Smooth muscle cell (in vitro differentiated cells): ENCODE results near the gene ZNF606. TPM values are rescaled to one million over a fixed set of nuclear protein-coding genes. Genes with fewer than 3 reads are reported as not detected.

ENCODE experiments used
- DNase-seq: peaks from one replicate; lab custom pipeline; 2025; ENCODE audit not compliant: unreplicated experiment; lab: John Stamatoyannopoulos, UW
- H2AFZ ChIP-seq: fragments of 200-600 bp; sonication (generic); 2 replicates; pipeline ENCODE4 v1.6.0; 2016; ENCODE audit warnings: antibody characterized with exemption, low read depth, mild to moderate bottlenecking
- H3F3A ChIP-seq: fragments of 200-600 bp; sonication (generic); 2 replicates; pipeline ENCODE4 v1.6.0; 2017; ENCODE audit warnings: antibody characterized with exemption, low read depth
- H3K27ac ChIP-seq: fragments of 200-600 bp; sonication (generic); 2 replicates; pipeline ENCODE4 v1.5.1; 2016; ENCODE audit warnings: low read depth, mild to moderate bottlenecking
- H3K27me3 ChIP-seq: fragments of 200-600 bp; sonication (generic); 2 replicates; pipeline ENCODE4 v1.6.1; 2016; ENCODE audit warnings: low read depth, mild to moderate bottlenecking
- H3K36me3 ChIP-seq: fragments of 200-600 bp; sonication (generic); 2 replicates; pipeline ENCODE4 v1.5.1; 2016; ENCODE audit warnings: low read depth
- H3K4me1 ChIP-seq: fragments of 200-600 bp; sonication (generic); 2 replicates; pipeline ENCODE4 v1.5.1; 2016; ENCODE audit warnings: low read depth
- H3K4me2 ChIP-seq: fragments of 200-600 bp; sonication (generic); 2 replicates; pipeline ENCODE4 v1.6.0; 2016; ENCODE audit warnings: mild to moderate bottlenecking
- H3K4me3 ChIP-seq: fragments of 200-600 bp; sonication (generic); 2 replicates; pipeline ENCODE4 v1.5.1; 2016; ENCODE audit warnings: mild to moderate bottlenecking
- H3K79me2 ChIP-seq: fragments of 200-600 bp; sonication (generic); 2 replicates; pipeline ENCODE4 v1.6.0; 2016; ENCODE audit warnings: low read depth, mild to moderate bottlenecking
- H3K9ac ChIP-seq: fragments of 200-600 bp; sonication (generic); 2 replicates; pipeline ENCODE4 v1.6.0; 2016; ENCODE audit warnings: low read depth
- H3K9me3 ChIP-seq: fragments of 200-600 bp; sonication (generic); replicated peaks from 2 replicates; pipeline ENCODE4 v1.5.1; 2016; ENCODE audit warnings: low read depth
- H4K20me1 ChIP-seq: fragments of 200-600 bp; sonication (generic); 2 replicates; pipeline ENCODE4 v1.6.0; 2016; ENCODE audit warnings: low read depth
- WGBS: methylation state at CpG from one replicate; pipeline ENCODE4 v1.1.7; 2016; ENCODE audit warnings: low lambda C conversion rate; 5-methylcytosine and 5-hydroxymethylcytosine counted together
- polyA plus RNA-seq: library from polyadenylated mRNA; unstranded; fragments of >200 nt; fragmentation: Nextera tagmentation; extraction: Ambion mirVana; gene quantifications from 2 replicates; pipeline ENCODE4 v1.2.1, GENCODE V29; 2016
- total RNA-seq: library from RNA; depleted of rRNA; stranded (reverse); fragments of >200 nt; gene quantifications from 2 replicates; pipeline ENCODE4 v1.2.3, GENCODE V29; 2014
- TF ChIP-seq, protein P1 (sequence below): fragments of 200-600 bp; sonication (generic); IDR thresholded peaks from 2 replicates; pipeline ENCODE4 v1.5.1; 2017; ENCODE audit warnings: borderline replicate concordance, mild to moderate bottlenecking, antibody characterized with exemption; ENCODE audit not compliant: insufficient read depth, poor library complexity, severe bottlenecking

The ZNF606 gene
- total and polyA plus RNA-seq, 2 experiments from 2014 or later = 5.2 to 18.6 TPM

DNA sequence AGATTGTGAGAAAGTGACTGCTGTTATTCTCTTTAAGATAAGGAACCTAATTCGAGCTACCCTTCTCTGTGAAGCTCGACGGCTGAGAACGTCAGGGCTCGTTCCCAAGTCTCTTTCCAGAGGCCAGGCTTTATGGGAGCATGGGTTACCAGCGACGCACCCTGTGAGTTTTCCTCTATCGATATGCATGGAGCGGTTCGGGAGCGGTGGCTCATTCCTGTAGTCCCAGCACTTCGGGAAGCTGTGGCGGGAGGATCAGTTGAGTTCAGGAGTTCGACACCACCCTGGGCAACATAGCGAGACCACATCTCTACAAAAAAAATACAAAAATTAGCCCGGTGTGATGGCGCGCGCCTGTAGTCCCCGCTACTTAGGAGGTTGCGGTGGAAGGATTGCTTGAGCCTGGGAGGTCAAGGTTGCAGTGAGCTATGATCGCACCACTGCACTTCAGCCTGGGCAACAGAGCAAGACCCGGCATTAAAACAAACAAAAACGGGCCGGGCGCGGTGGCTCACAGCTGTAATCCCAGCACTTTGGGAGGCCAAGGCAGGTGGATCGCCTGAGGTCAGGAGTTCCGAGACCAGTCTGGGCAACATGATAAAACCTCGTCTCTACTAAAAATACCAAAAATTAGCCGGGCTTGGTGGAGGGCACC, 681 bp upstream of the ZNF606 start:
- no peaks in the 10 kb centered on the region for H3K27me3 ChIP-seq
- peak overlapping the region; percentile 94 for H3K9ac ChIP-seq
- H3K9me3 ChIP-seq = peaks cover 9% of the 10 kb centered on the region
- peaks cover 33% of the 10 kb centered on the region for H3K79me2 ChIP-seq
- peak overlapping the region; percentile 91 for H3K4me2 ChIP-seq
- 55% methylated on average over 31 of the region's 31 CpGs for WGBS
- TF ChIP-seq, protein P1, sequence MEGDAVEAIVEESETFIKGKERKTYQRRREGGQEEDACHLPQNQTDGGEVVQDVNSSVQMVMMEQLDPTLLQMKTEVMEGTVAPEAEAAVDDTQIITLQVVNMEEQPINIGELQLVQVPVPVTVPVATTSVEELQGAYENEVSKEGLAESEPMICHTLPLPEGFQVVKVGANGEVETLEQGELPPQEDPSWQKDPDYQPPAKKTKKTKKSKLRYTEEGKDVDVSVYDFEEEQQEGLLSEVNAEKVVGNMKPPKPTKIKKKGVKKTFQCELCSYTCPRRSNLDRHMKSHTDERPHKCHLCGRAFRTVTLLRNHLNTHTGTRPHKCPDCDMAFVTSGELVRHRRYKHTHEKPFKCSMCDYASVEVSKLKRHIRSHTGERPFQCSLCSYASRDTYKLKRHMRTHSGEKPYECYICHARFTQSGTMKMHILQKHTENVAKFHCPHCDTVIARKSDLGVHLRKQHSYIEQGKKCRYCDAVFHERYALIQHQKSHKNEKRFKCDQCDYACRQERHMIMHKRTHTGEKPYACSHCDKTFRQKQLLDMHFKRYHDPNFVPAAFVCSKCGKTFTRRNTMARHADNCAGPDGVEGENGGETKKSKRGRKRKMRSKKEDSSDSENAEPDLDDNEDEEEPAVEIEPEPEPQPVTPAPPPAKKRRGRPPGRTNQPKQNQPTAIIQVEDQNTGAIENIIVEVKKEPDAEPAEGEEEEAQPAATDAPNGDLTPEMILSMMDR = no peak
- no peaks in the 10 kb centered on the region for H4K20me1 ChIP-seq
- peaks cover 54% of the 10 kb centered on the region for H3K36me3 ChIP-seq
- no peaks in the 10 kb centered on the region for H3F3A ChIP-seq
- peak overlapping the region; percentile 100 for H2AFZ ChIP-seq
- peak overlapping the region; percentile 85 for H3K27ac ChIP-seq
- H3K4me3 ChIP-seq = peak overlapping the region; percentile 96
- DNase-seq = no peak
- H3K4me1 ChIP-seq = peaks cover 7% of the 10 kb centered on the region

DNA sequence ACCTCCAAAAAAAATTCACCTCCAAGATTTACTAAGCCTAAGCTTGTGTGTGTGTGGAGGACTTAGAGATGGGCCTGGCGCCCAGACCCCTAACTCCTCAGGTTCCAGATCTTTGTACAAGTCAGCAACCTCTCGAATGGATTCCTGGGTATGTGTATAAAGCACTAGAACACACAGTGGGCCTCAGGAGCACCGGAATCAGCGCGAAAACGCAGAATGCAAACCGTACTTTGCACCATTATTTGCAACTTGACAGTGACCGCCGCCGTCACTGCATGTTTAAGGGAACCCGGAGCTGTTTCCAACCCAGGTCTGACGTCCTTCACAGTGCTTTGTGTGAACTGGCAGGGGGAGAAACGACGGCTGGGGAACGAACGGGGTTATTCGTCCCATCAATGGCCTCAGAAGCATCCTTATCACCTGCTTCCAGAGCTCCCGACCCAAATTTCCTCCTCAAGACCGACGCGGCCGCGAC, 688 bp downstream of the ZNF606 start:
- no peak for DNase-seq
- TF ChIP-seq, protein P1 = no peak
- Histone ChIP-seq H3K9me3 (peaks cover 21% of the 10 kb centered on the region), H2AFZ (peak overlapping the region; percentile 100), H3K27me3 (no peaks in the 10 kb centered on the region), H3F3A (no peaks in the 10 kb centered on the region), H3K36me3 (peaks cover 59% of the 10 kb centered on the region), H3K4me2 (peak overlapping the region; percentile 91), H4K20me1 (no peaks in the 10 kb centered on the region), H3K79me2 (peaks cover 33% of the 10 kb centered on the region), H3K27ac (peak overlapping the region; percentile 85), H3K4me1 (peaks cover 7% of the 10 kb centered on the region), H3K4me3 (peak overlapping the region; percentile 96), H3K9ac (peak overlapping the region; percentile 94)
- WGBS = 2% methylated on average over 21 of the region's 23 CpGs

DNA sequence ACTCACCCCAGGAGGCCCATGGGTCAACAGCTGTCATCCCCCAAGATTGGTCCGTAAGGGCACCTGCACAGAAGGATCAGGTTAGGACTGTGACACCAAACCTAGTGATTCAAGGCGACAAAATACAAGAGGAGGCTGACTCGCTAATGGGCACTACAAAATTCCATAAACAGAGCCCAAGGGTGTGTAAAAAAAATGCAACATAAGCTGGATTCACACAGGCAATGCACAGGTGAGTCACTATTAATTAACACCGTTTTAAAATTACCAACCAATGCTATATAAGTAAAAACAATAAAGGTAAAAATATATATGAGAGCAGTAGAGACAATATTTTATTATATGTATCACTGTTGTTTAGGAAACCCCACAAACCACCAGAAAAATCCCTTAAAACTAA, 1.9 kb downstream of the ZNF606 start:
- Histone ChIP-seq H3K27ac (no peak overlapping the region), H2AFZ (no peak overlapping the region), H3K27me3 (no peaks in the 10 kb centered on the region), H3K4me2 (no peak overlapping the region), H3K4me1 (peaks cover 7% of the 10 kb centered on the region), H3K9me3 (peaks cover 14% of the 10 kb centered on the region), H3K79me2 (peaks cover 33% of the 10 kb centered on the region), H3F3A (no peaks in the 10 kb centered on the region), H4K20me1 (no peaks in the 10 kb centered on the region), H3K36me3 (peaks cover 51% of the 10 kb centered on the region), H3K9ac (no peak overlapping the region), H3K4me3 (peak overlapping the region; percentile 96)
- no peak for DNase-seq
- TF ChIP-seq, protein P1 = no peak
- 96% methylated on average over 4 of the region's 4 CpGs for WGBS

DNA sequence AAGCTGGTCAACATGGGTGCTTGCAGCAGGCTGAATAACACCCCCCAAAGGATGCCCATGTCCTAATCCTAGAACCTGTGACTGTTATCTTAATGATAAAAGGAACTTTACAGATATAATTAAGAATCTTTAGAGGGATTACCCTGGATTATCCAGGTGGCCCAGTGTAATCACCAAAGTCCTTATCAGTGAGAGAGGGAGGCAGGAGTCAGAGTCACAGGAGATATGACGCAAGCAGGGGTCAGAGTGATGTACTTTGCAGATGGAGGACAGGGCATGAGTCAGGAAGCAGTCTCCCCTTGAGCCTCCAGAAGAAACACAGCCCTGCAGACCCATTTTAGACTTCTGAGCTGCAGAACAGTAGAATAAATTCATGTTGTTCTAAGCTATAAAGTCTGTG, 9.8 kb downstream of the ZNF606 start:
- H3K4me1 ChIP-seq = no peaks in the 10 kb centered on the region
- H3K4me3 ChIP-seq = no peak overlapping the region
- H3K9me3 ChIP-seq = peaks cover 66% of the 10 kb centered on the region
- H3K36me3 ChIP-seq = peaks cover 74% of the 10 kb centered on the region
- H2AFZ ChIP-seq = no peak overlapping the region
- H3K79me2 ChIP-seq = peaks cover 8% of the 10 kb centered on the region
- H3F3A ChIP-seq = no peaks in the 10 kb centered on the region
- H3K9ac ChIP-seq = no peak overlapping the region
- H3K27ac ChIP-seq = no peak overlapping the region
- TF ChIP-seq, protein P1 = no peak
- H3K27me3 ChIP-seq = no peaks in the 10 kb centered on the region
- H3K4me2 ChIP-seq = no peak overlapping the region
- no peaks in the 10 kb centered on the region for H4K20me1 ChIP-seq
- WGBS = 43% methylated on average over 1 of the region's 1 CpG
- no peak for DNase-seq
